Measurements from ENCODE around the gene ZNF566.

ZNF566 gene

GRCh38 chr19:36488846-36489117 lies 579 bp downstream of the ZNF566 start:
- peak overlapping the region; percentile 99 for H3K4me3 Mint-ChIP-seq
- H3K9me3 Mint-ChIP-seq, result peaks cover 10% of the 10 kb centered on the region
- no peaks in the 10 kb centered on the region for H3K27me3 Mint-ChIP-seq
- H3K27ac Mint-ChIP-seq, result peak overlapping the region; percentile 100
- peaks cover 32% of the 10 kb centered on the region for H3K4me1 Mint-ChIP-seq (ENCODE audit: low read depth)
- peaks cover 42% of the 10 kb centered on the region for H3K36me3 Mint-ChIP-seq (ENCODE audit: low read depth)

GRCh38 chr19:36488118-36488845 lies 1.1 kb downstream of the ZNF566 start:
- H3K36me3 Mint-ChIP-seq (ENCODE audit: low read depth), result peaks cover 47% of the 10 kb centered on the region
- peak overlapping the region; percentile 99 for H3K4me3 Mint-ChIP-seq
- peak overlapping the region; percentile 100 for H3K27ac Mint-ChIP-seq
- H3K9me3 Mint-ChIP-seq, result peaks cover 11% of the 10 kb centered on the region
- peaks cover 32% of the 10 kb centered on the region for H3K4me1 Mint-ChIP-seq (ENCODE audit: low read depth)
- no peaks in the 10 kb centered on the region for H3K27me3 Mint-ChIP-seq

GRCh38 chr19:36483653-36484052 lies 5.7 kb downstream of the ZNF566 start:
- H3K36me3 Mint-ChIP-seq (ENCODE audit: low read depth), result peaks cover 76% of the 10 kb centered on the region
- peaks cover 15% of the 10 kb centered on the region for H3K4me1 Mint-ChIP-seq (ENCODE audit: low read depth)
- H3K27ac Mint-ChIP-seq, result no peak overlapping the region
- peaks cover 23% of the 10 kb centered on the region for H3K9me3 Mint-ChIP-seq
- no peaks in the 10 kb centered on the region for H3K27me3 Mint-ChIP-seq
- H3K4me3 Mint-ChIP-seq, result no peak overlapping the region

- H3K27me3 Mint-ChIP-seq, result no peaks in the 10 kb centered on the region
- no peak overlapping the region for H3K27ac Mint-ChIP-seq
- H3K36me3 Mint-ChIP-seq (ENCODE audit: low read depth), result peaks cover 83% of the 10 kb centered on the region
- peaks cover 29% of the 10 kb centered on the region for H3K9me3 Mint-ChIP-seq
- H3K4me3 Mint-ChIP-seq, result no peak overlapping the region
- peaks cover 8% of the 10 kb centered on the region for H3K4me1 Mint-ChIP-seq (ENCODE audit: low read depth)
Measured at GRCh38 chr19:36482876-36483275, 6.5 kb downstream of the ZNF566 start.

- peaks cover 71% of the 10 kb centered on the region for H3K36me3 Mint-ChIP-seq (ENCODE audit: low read depth)
- H3K4me1 Mint-ChIP-seq (ENCODE audit: low read depth), result no peaks in the 10 kb centered on the region
- peaks cover 35% of the 10 kb centered on the region for H3K9me3 Mint-ChIP-seq
- H3K27ac Mint-ChIP-seq, result no peak overlapping the region
- no peak overlapping the region for H3K4me3 Mint-ChIP-seq
- H3K27me3 Mint-ChIP-seq, result no peaks in the 10 kb centered on the region
Measured at GRCh38 chr19:36460046-36460445, 29.3 kb downstream of the ZNF566 start.

GRCh38 chr19:36456831-36457230 lies 32.5 kb downstream of the ZNF566 start:
- peaks cover 78% of the 10 kb centered on the region for H3K36me3 Mint-ChIP-seq (ENCODE audit: low read depth)
- no peaks in the 10 kb centered on the region for H3K4me1 Mint-ChIP-seq (ENCODE audit: low read depth)
- H3K9me3 Mint-ChIP-seq, result peaks cover 47% of the 10 kb centered on the region
- no peaks in the 10 kb centered on the region for H3K27me3 Mint-ChIP-seq
- no peak overlapping the region for H3K27ac Mint-ChIP-seq
- H3K4me3 Mint-ChIP-seq, result no peak overlapping the region

GRCh38 chr19:36449059-36449670 lies 40.2 kb downstream of the ZNF566 start:
- Mint-ChIP-seq H3K4me3 (no peak overlapping the region), H3K4me1 (ENCODE audit: low read depth) (no peaks in the 10 kb centered on the region), H3K9me3 (peaks cover 51% of the 10 kb centered on the region)

GRCh38 chr19:36441339-36441738 lies 48.0 kb downstream of the ZNF566 start:
- H3K36me3 Mint-ChIP-seq (ENCODE audit: low read depth), result peaks cover 29% of the 10 kb centered on the region
- no peak overlapping the region for H3K27ac Mint-ChIP-seq
- no peaks in the 10 kb centered on the region for H3K4me1 Mint-ChIP-seq (ENCODE audit: low read depth)

More at GRCh38 chr19:36449059-36449670, 40.2 kb downstream of the ZNF566 start:
- H3K27ac Mint-ChIP-seq, result no peak overlapping the region
- no peaks in the 10 kb centered on the region for H3K27me3 Mint-ChIP-seq
- H3K36me3 Mint-ChIP-seq (ENCODE audit: low read depth), result peaks cover 78% of the 10 kb centered on the region

GRCh38 chr19:36436531-36436930 lies 52.8 kb downstream of the ZNF566 start:
- H3K4me1 Mint-ChIP-seq (ENCODE audit: low read depth), result no peaks in the 10 kb centered on the region
- H3K36me3 Mint-ChIP-seq (ENCODE audit: low read depth), result peaks cover 22% of the 10 kb centered on the region
- H3K27me3 Mint-ChIP-seq, result no peaks in the 10 kb centered on the region
- H3K27ac Mint-ChIP-seq, result no peak overlapping the region
- no peak overlapping the region for H3K4me3 Mint-ChIP-seq
- H3K9me3 Mint-ChIP-seq, result peaks cover 31% of the 10 kb centered on the region

More at GRCh38 chr19:36441339-36441738, 48.0 kb downstream of the ZNF566 start:
- Mint-ChIP-seq H3K9me3 (peaks cover 28% of the 10 kb centered on the region), H3K27me3 (no peaks in the 10 kb centered on the region), H3K4me3 (no peak overlapping the region)

GRCh38 chr19:36423925-36424324 lies 65.4 kb downstream of the ZNF566 start:
- Mint-ChIP-seq H3K27me3 (peaks cover 47% of the 10 kb centered on the region), H3K27ac (no peak overlapping the region), H3K4me1 (ENCODE audit: low read depth) (peaks cover 7% of the 10 kb centered on the region), H3K4me3 (no peak overlapping the region), H3K9me3 (peaks cover 33% of the 10 kb centered on the region), H3K36me3 (ENCODE audit: low read depth) (peaks cover 26% of the 10 kb centered on the region)

GRCh38 chr19:36421749-36422481 lies 67.4 kb downstream of the ZNF566 start:
- H3K27ac Mint-ChIP-seq, result peak overlapping the region; percentile 36
- H3K27me3 Mint-ChIP-seq, result peaks cover 44% of the 10 kb centered on the region
- peaks cover 35% of the 10 kb centered on the region for H3K9me3 Mint-ChIP-seq

GRCh38 chr19:36420961-36421748 lies 68.2 kb downstream of the ZNF566 start:
- peaks cover 42% of the 10 kb centered on the region for H3K27me3 Mint-ChIP-seq
- peaks cover 33% of the 10 kb centered on the region for H3K9me3 Mint-ChIP-seq
- H3K4me1 Mint-ChIP-seq (ENCODE audit: low read depth), result peaks cover 30% of the 10 kb centered on the region
- no peak overlapping the region for H3K4me3 Mint-ChIP-seq
- peaks cover 34% of the 10 kb centered on the region for H3K36me3 Mint-ChIP-seq (ENCODE audit: low read depth)
- H3K27ac Mint-ChIP-seq, result no peak overlapping the region

More at GRCh38 chr19:36421749-36422481, 67.4 kb downstream of the ZNF566 start:
- peaks cover 32% of the 10 kb centered on the region for H3K36me3 Mint-ChIP-seq (ENCODE audit: low read depth)
- H3K4me1 Mint-ChIP-seq (ENCODE audit: low read depth), result peaks cover 26% of the 10 kb centered on the region
- H3K4me3 Mint-ChIP-seq, result peak overlapping the region; percentile 23

GRCh38 chr19:36418287-36419001 lies 70.9 kb downstream of the ZNF566 start, which contains the start of gene ZFP82:
Gene ZFP82 (minus strand): TSS chr19:36418644. CDS start chr19:36409789, 8,855 bp downstream.
- Mint-ChIP-seq H3K4me3 (peak within 1 kb of the TSS; percentile 92), H3K27me3 (peaks cover 27% of the 10 kb centered on the region), H3K4me1 (ENCODE audit: low read depth) (peaks cover 33% of the 10 kb centered on the region), H3K36me3 (ENCODE audit: low read depth) (peaks cover 50% of the 10 kb centered on the region), H3K9me3 (peaks cover 24% of the 10 kb centered on the region), H3K27ac (peak within 1 kb of the TSS; percentile 91)

- peaks cover 56% of the 10 kb centered on the region for H3K36me3 Mint-ChIP-seq (ENCODE audit: low read depth)
- H3K4me1 Mint-ChIP-seq (ENCODE audit: low read depth), result peaks cover 33% of the 10 kb centered on the region
- H3K27me3 Mint-ChIP-seq, result peaks cover 24% of the 10 kb centered on the region
- H3K27ac Mint-ChIP-seq, result peak overlapping the region; percentile 91
- H3K4me3 Mint-ChIP-seq, result peak overlapping the region; percentile 92
- H3K9me3 Mint-ChIP-seq, result peaks cover 25% of the 10 kb centered on the region
Measured at GRCh38 chr19:36417752-36418286, 71.5 kb downstream of the ZNF566 start.

Data from stimulated activated naive CD8-positive, alpha-beta T cell treated with anti-CD3 and anti-CD28 coated beads, Interleukin-15, Interleukin-2, amounts not matched to agents 100 ng/mL and 50 ng/mL, for 24 hours (primary cell).